NCI-H187 treated with DMSO at 0.1 percent for 48 hours (cell line): Measurements from ENCODE around the gene PPP4C.
"Not testable (repeated sequence)": the region's sequence is repeated elsewhere in the genome, so short reads cannot be mapped to it uniquely, and the experiment has no call there.

Experiments
- DNase-seq: peaks from one replicate; lab custom pipeline; 2025; lab: John Stamatoyannopoulos, UW

Gene PPP4C

GRCh38 chr16:30096862-30097563, 21.2 kb downstream of the PPP4C start:
- DNase-seq, result no peak

- DNase-seq, result no peak
Measured at GRCh38 chr16:30104090-30104489, 28.3 kb downstream of the PPP4C start.

DNA sequence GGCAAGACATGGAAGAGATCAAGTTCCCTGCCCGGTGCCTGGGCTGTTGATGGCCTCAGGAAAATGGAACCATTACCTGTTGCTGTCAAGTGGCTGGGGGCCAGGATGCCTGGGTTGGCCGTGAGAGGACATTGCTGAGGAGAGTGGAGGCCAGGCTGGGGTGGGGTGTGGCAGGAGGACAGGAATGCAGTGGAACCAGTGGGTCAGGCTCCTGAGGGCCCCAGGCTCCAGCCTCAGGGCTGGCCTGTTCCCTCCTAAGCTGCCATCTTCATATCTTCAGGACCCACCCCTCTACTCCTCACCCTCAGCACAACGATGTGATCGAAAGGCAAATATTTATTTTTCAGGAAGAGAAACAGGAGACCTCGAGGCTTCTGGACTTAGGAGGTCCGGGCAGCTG, 28.7 kb downstream of the PPP4C start:
- DNase-seq, result no peak

GRCh38 chr16:30108059-30108850, 32.5 kb downstream of the PPP4C start:
- DNase-seq, result no peak

DNA sequence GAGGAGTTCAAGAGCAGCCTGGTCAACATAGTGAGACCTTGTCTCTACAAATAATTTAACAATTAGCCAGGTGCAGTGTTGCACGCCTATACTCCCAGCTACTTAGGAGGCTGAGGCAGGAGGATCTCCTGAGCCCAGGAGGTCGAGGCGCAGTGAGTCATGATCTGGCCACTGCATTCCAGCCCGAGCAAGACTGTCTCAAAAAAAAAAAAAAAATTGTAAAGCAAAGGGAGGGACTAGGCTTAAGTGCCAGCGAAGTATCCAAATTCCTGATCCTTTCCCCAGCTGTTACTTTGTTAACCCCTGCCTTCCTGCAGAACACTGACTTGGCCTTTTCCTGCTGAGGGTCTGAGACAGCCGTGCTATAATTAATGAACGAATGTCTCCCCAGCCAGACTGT, 34.9 kb downstream of the PPP4C start:
- DNase-seq, result no peak

- no peak for DNase-seq
Measured at GRCh38 chr16:30112197-30113030, 36.6 kb downstream of the PPP4C start.

- DNase-seq, result no peak
Measured at GRCh38 chr16:30113031-30113710, 37.4 kb downstream of the PPP4C start, which contains the start of gene GDPD3. TSS of gene GDPD3 (minus strand) at chr16:30113537. CDS start at chr16:30113478, 59 bp downstream.

GRCh38 chr16:30113711-30114333, 38.0 kb downstream of the PPP4C start:
- no peak for DNase-seq

- DNase-seq, result no peak
Measured at GRCh38 chr16:30114411-30114810, 38.6 kb downstream of the PPP4C start.

DNA sequence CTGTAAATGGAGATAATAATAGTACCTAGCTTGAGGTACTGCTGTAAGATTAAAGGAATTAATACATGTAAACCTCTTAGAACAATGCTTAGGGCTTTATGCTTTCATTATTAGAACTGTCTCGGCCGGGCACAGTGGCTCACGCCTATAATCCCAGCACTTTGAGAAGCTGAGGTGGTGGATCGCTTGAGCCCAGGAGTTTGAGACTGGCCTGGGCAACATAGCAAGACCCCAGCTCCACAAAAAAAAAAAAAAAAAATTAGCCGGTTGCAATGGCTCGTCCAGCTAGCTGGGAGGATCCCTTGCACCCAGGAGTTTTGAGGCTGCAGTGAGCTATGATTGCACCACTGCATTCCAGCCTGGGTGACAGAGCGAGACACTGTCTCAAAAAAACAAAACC, 39.0 kb downstream of the PPP4C start:
- not testable (repeated sequence) for DNase-seq

DNA sequence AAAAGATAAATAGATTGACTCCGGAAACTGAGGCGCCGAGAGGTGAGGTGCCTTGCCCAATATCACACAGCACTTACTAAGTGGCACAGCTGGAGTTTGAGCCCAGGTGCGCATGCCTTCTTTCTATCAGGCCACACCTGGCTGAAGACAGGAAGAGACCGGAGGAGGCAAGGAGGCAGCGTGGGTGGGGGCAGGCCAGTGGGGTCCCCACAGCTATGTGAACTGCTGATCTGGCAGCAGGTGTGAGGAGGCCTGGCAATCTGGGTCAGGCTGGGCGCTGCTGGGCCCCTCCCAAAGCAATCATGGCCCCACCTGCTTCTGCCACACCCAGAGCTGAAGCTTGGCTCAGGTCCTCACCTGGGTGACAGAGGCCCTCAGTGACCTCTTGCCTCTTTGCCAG, 39.4 kb downstream of the PPP4C start:
- DNase-seq, result no peak

GRCh38 chr16:30116291-30117207, 40.8 kb downstream of the PPP4C start:
- no peak for DNase-seq

GRCh38 chr16:30117768-30118167, 42.0 kb downstream of the PPP4C start:
- no peak for DNase-seq

GRCh38 chr16:30119428-30119827, 43.6 kb downstream of the PPP4C start:
- DNase-seq, result no peak

GRCh38 chr16:30120340-30121105, 44.7 kb downstream of the PPP4C start:
- no peak for DNase-seq

GRCh38 chr16:30121741-30122571, 46.2 kb downstream of the PPP4C start:
- DNase-seq, result no peak

GRCh38 chr16:30122604-30123160, 46.9 kb downstream of the PPP4C start:
- no peak for DNase-seq

DNA sequence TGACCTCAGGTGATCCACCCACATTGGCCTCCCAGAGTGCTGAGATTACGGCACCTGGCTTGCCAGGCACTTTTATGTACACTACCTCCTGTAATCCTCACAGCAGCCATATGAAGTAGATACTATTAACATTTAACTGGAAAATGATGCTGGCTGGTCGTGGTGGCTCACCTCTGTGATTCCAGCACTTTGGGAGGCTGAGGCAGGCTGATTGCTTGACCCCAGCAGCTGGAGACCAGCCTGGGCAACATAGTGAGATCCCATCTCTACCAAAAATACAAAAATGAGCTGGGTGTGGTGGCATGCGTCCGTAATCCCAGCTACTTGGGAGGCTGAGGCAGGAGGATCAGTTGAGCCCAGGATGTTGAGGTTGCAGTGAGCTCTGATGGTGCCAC, 49.2 kb downstream of the PPP4C start:
- DNase-seq, result no peak
